K562 (cell line): ENCODE results near the gene ZMIZ1. TPM values are rescaled to one million over a fixed set of nuclear protein-coding genes. Genes with fewer than 3 reads are reported as not detected.

Experiments
- ARHGAP35 ChIP-seq: fragments of 450-650 bp; IDR thresholded peaks from 2 replicates; pipeline ENCODE4 v1.6.1; 2018; ENCODE audit not compliant: partially characterized antibody
- ATF6 ChIP-seq: sonication (generic); formaldehyde crosslinking; IDR thresholded peaks from 2 replicates; pipeline ENCODE4 v1.4.0; 2020; ENCODE audit warnings: mild to moderate bottlenecking, missing genetic modification reagents
- BCL6 ChIP-seq: fragments of 250-450 bp; sonication (Bioruptor Pico); IDR thresholded peaks from 2 replicates; pipeline ENCODE4 v1.4.0; 2020
- CBFA2T2 ChIP-seq: fragments of 450-650 bp; conservative IDR thresholded peaks from 2 replicates; pipeline ENCODE4 v1.6.1; 2017; ENCODE audit warnings: mild to moderate bottlenecking
- CBFB ChIP-seq: sonication (generic); formaldehyde crosslinking; IDR thresholded peaks from 2 replicates; pipeline ENCODE4 v1.4.0; 2020; ENCODE audit warnings: mild to moderate bottlenecking, missing genetic modification reagents
- CREBBP ChIP-seq: IDR thresholded peaks from one replicate; pipeline ENCODE4 v1.6.1; 2012; ENCODE audit warnings: low read depth, mild to moderate bottlenecking, control low read depth, inconsistent platforms, low read length
- GABPA ChIP-seq: fragments of 200-800 bp; sonication (Bioruptor generic); conservative IDR thresholded peaks from 2 replicates; pipeline ENCODE4 v1.6.1; 2016; ENCODE audit warnings: low read depth, missing genetic modification characterization, missing compliant biosample characterization
- MCM2 ChIP-seq: fragments of 450-650 bp; IDR thresholded peaks from 2 replicates; pipeline ENCODE4 v1.6.1; 2017; ENCODE audit warnings: low read depth, mild to moderate bottlenecking
- MEIS2 ChIP-seq: fragments of 450-650 bp; IDR thresholded peaks from 2 replicates; pipeline ENCODE4 v1.6.1; 2014; ENCODE audit warnings: mild to moderate bottlenecking; ENCODE audit not compliant: partially characterized antibody
- NCOA1 ChIP-seq: fragments of 450-650 bp; IDR thresholded peaks from 2 replicates; pipeline ENCODE4 v1.6.1; 2016; ENCODE audit warnings: low read depth
- RBM34 ChIP-seq: fragments of 200-400 bp; formaldehyde crosslinking; IDR thresholded peaks from 2 replicates; pipeline ENCODE4 v1.6.1; 2018; ENCODE audit warnings: low read length, borderline replicate concordance; ENCODE audit not compliant: insufficient read depth
- TFAM ChIP-seq: fragments of 250-450 bp; sonication (Bioruptor Pico); conservative IDR thresholded peaks from 2 replicates; pipeline ENCODE4 v1.5.0; 2021; ENCODE audit warnings: mild to moderate bottlenecking, moderate library complexity
- UBTF ChIP-seq, 2 experiments: IDR thresholded peaks; 2 replicates each; pipeline ENCODE4 v1.6.1; 2012; ENCODE audit warnings: improper control_type of control experiment in 2 of 2, low read depth in 2 of 2, low read length in 2 of 2, borderline replicate concordance in 1 of 2
- ZNF347 ChIP-seq: fragments of 450-650 bp; formaldehyde crosslinking; IDR thresholded peaks from 2 replicates; pipeline ENCODE4 v1.4.0; 2020; ENCODE audit warnings: low read depth, mild to moderate bottlenecking, moderate library complexity
- ZNF695 ChIP-seq: fragments of 450-650 bp; formaldehyde crosslinking; IDR thresholded peaks from 2 replicates; pipeline ENCODE4 v1.4.0; 2020; ENCODE audit warnings: mild to moderate bottlenecking, moderate library complexity
- ZNF717 ChIP-seq: fragments of 250-450 bp; sonication (Bioruptor Pico); IDR thresholded peaks from 2 replicates; pipeline ENCODE4 v1.5.0; 2021
- ZNF79 ChIP-seq: fragments of 250-450 bp; sonication (Bioruptor Pico); IDR thresholded peaks from 2 replicates; pipeline ENCODE4 v1.4.0; 2020; ENCODE audit warnings: low read depth, mild to moderate bottlenecking, moderate library complexity
- polyA plus RNA-seq, 8 experiments: library from polyadenylated mRNA; depleted of rRNA in 4 of 8; stranded (reverse) in 5 of 8; unstranded in 3 of 8; fragments of >200 nt; fragmentation: Nextera tagmentation in 2 of 8; fragmentation: Illumina TruSeq in 1 of 8; extraction: Ambion mirVana in 2 of 8; extraction: Trizol in 1 of 8; gene quantifications; 2 replicates each; pipeline versions ENCODE4 v1.2.1 to v1.2.3, GENCODE V29; 2011 to 2014; ENCODE audit warnings: inconsistent platforms in 1 of 8, missing spikeins in 1 of 8
- total RNA-seq, 7 experiments: library from RNA; depleted of rRNA in 6 of 7; stranded (reverse); fragments of >200 nt in 6 of 7; fragmentation: Illumina TruSeq in 2 of 7; extraction: Trizol in 2 of 7; gene quantifications; 2 replicates each; pipeline versions ENCODE4 v1.2.1 to v1.2.3, GENCODE V29; 2011 to 2021; ENCODE audit warnings: low replicate concordance in 1 of 7
- TF ChIP-seq, protein P1 (sequence below): sonication (generic); formaldehyde crosslinking; IDR thresholded peaks from 2 replicates; pipeline ENCODE4 v1.8.1; 2022; ENCODE audit warnings: missing genetic modification reagents
- TF ChIP-seq, protein P2 (sequence below): fragments of 450-650 bp; IDR thresholded peaks from 2 replicates; pipeline ENCODE4 v1.6.1; 2016; ENCODE audit warnings: antibody characterized with exemption
- TF ChIP-seq, protein P3 (sequence below): fragments of 450-650 bp; IDR thresholded peaks from 2 replicates; pipeline ENCODE4 v1.6.1; 2014; ENCODE audit warnings: low read depth, mild to moderate bottlenecking, moderate library complexity, borderline replicate concordance

The ZMIZ1 gene
- total and polyA plus RNA-seq, 9 of the 15 experiments (the other 6 are each of a cell fraction or from before 2014, with no cell fraction given) = 1.0 to 37.3 (median 4.3) TPM

DNA sequence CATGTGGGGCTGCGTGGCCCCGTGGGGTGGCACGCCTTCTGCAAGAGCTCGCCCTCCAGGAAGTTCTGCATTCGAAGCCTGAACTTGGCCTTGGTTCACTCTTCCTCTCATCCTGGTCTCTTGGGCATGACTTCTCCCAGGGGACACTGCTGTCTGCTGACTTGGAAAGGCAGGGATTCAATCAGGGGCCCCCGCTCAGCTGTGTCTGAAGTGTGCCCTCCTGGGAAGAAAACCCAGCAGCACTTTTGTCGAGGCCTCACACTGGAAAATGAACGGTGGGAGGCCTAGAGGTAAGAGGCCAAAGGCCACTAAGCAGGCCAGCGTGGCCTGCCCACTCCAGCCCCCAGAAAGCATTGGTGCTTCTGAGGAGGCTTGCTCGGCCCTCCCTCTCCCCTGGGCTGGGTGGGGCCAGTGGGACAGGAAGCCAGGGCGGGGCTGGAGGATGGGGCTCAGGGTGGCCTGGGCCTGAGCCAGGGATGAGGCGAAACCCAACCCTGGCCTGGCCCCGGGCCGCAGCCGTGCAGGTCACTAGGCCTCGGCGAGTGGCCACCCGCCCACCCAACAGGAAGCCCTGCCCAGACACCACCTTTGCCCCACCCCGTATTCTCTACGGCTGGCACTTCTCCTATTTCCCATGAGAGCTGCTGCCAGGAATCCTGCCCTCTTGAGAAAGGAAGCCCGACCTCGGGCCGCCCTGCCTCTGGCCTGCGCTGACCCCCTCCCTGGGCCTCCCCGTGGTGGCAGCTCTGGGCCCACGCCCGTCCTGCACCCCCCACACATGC is 81.1 kb downstream of the ZMIZ1 start (continued):
- TF ChIP-seq MEIS2 = no peak
- no peak for TF ChIP-seq BCL6
- TF ChIP-seq ZNF717 (CRISPR knock-in tag) = no peak
- no peak for TF ChIP-seq CREBBP
- TF ChIP-seq MCM2 = no peak
- TF ChIP-seq, protein P1, sequence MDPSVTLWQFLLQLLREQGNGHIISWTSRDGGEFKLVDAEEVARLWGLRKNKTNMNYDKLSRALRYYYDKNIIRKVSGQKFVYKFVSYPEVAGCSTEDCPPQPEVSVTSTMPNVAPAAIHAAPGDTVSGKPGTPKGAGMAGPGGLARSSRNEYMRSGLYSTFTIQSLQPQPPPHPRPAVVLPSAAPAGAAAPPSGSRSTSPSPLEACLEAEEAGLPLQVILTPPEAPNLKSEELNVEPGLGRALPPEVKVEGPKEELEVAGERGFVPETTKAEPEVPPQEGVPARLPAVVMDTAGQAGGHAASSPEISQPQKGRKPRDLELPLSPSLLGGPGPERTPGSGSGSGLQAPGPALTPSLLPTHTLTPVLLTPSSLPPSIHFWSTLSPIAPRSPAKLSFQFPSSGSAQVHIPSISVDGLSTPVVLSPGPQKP (CRISPR knock-in tag) = no peak
- 0 out of 2 replicates have a peak, but pooled peaks have one; percentile 10 for TF ChIP-seq ZNF695
- TF ChIP-seq CBFA2T2 = no peak
- no peak for TF ChIP-seq CBFB
- TF ChIP-seq NCOA1 = peak; percentile 12; the same call in 1 of the 2 replicates
- peak; percentile 60; the same call in 1 of the 2 replicates for TF ChIP-seq GABPA (tag)
- TF ChIP-seq TFAM = no peak
- TF ChIP-seq ZNF347 (CRISPR knock-in tag) = no peak
- TF ChIP-seq UBTF (IDR thresholded peaks at IDR 0.05; ENCODE audit: borderline replicate concordance in 1 of 2, low read depth in 2 of 2, low read length in 2 of 2) = 0 out of 4 replicates have a peak, but pooled peaks of 1 of the 2 experiments have one; percentile 69
- TF ChIP-seq, protein P2, sequence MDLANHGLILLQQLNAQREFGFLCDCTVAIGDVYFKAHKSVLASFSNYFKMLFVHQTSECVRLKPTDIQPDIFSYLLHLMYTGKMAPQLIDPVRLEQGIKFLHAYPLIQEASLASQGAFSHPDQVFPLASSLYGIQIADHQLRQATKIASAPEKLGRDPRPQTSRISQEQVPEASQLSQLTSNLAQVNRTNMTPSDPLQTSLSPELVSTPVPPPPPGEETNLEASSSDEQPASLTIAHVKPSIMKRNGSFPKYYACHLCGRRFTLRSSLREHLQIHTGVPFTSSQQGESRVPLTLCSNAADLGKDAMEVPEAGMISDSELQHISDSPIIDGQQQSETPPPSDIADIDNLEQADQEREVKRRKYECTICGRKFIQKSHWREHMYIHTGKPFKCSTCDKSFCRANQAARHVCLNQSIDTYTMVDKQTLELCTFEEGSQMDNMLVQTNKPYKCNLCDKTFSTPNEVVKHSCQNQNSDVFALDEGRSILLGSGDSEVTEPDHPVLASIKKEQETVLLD = no peak; the same call in 1 of the 2 replicates
- no peak; the same call in 1 of the 2 replicates for TF ChIP-seq ZNF79
- TF ChIP-seq, protein P3, sequence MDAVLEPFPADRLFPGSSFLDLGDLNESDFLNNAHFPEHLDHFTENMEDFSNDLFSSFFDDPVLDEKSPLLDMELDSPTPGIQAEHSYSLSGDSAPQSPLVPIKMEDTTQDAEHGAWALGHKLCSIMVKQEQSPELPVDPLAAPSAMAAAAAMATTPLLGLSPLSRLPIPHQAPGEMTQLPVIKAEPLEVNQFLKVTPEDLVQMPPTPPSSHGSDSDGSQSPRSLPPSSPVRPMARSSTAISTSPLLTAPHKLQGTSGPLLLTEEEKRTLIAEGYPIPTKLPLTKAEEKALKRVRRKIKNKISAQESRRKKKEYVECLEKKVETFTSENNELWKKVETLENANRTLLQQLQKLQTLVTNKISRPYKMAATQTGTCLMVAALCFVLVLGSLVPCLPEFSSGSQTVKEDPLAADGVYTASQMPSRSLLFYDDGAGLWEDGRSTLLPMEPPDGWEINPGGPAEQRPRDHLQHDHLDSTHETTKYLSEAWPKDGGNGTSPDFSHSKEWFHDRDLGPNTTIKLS = peak; percentile 73; the same call in 1 of the 2 replicates
- TF ChIP-seq RBM34 = no peak
- no peak for TF ChIP-seq ARHGAP35
- TF ChIP-seq ATF6 (CRISPR knock-in tag) = peak; percentile 84; the same call in 1 of the 2 replicates
